Neuron (in vitro differentiated cells): ENCODE data around the gene ATP8A2.

Experiments
- H2AFZ ChIP-seq: one replicate; pipeline ENCODE4 v1.6.1; 2013; ENCODE audit warnings: low read depth, mild to moderate bottlenecking, inconsistent platforms, low read length, moderate library complexity
- H3K27me3 ChIP-seq: one replicate; pipeline ENCODE4 v1.6.1; 2013; ENCODE audit warnings: low read length; ENCODE audit not compliant: insufficient read depth
- H3K36me3 ChIP-seq: one replicate; pipeline ENCODE4 v1.6.1; 2013; ENCODE audit warnings: low read length; ENCODE audit not compliant: insufficient read depth
- H3K4me1 ChIP-seq: one replicate; pipeline ENCODE4 v1.6.1; 2013; ENCODE audit warnings: low read length; ENCODE audit not compliant: insufficient read depth
- H3K4me3 ChIP-seq: 2 replicates; pipeline ENCODE4 v1.5.1; 2013; ENCODE audit warnings: mild to moderate bottlenecking, low read length, moderate library complexity
- H3K9me3 ChIP-seq: one replicate; pipeline ENCODE4 v1.6.1; 2013; ENCODE audit warnings: low read length

The ATP8A2 gene

DNA sequence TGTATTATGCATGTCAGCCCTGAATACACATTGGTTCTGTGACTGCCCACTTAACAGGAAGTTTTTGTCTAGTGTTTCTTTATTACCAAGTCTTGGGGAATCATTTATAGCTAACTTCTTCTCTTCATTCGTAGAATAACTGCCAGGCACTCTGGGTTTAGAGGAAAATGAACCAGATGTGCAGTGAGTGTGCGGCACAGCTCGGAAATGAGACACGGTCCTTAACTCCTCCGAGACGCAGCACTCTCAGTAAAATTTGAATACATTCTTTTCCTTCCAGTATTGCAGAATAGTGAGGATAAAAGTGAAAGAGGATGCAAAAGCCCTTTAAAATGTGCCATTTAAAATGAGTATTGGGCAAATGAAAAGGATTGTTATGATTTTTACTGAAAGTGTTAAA, 29.2 kb downstream of the ATP8A2 start:
- Histone ChIP-seq H2AFZ (no peak overlapping the region), H3K36me3 (no peaks in the 10 kb centered on the region), H3K27me3 (no peaks in the 10 kb centered on the region), H3K4me3 (no peak overlapping the region), H3K4me1 (no peaks in the 10 kb centered on the region), H3K9me3 (no peaks in the 10 kb centered on the region)

DNA sequence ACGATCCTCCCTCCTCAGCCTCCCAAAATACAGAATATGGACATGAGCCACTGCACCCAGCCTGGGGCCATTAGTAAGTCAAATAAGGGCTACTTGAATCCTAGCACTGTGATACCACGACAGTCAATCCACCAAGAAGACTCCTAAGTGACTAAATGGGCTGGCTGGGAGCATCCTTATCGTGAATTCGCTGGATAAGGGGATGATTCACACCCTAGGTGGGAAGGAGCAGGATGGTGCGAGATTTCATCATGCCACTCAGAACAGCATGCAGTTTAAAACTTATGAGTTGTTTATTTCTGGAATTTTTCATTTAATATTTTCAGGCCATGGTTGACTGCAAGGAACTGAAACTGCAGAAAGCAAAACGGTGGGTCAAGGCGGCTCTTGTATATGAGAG, 30.2 kb downstream of the ATP8A2 start:
- Histone ChIP-seq H3K36me3 (no peaks in the 10 kb centered on the region), H3K9me3 (no peaks in the 10 kb centered on the region), H2AFZ (no peak overlapping the region), H3K4me1 (no peaks in the 10 kb centered on the region), H3K4me3 (no peak overlapping the region), H3K27me3 (no peaks in the 10 kb centered on the region)

DNA sequence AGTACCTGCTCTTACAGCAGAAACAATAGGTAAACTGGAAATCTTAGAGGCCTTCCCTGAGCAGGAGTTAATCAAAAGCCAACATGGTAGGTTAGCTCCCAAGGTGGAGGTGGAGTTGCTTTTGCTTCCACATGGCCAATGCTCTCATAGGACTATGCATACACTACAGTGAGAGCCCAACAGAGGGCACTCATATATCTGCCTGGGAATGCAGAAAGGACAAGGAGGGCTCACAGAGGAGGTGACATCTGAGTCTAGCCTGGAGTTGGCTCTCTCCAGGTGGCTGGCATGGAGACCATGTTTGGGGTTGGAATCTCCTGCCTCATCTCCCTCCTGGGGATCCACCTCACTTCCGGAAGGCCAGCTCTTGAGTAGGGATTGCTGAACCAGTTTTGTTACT, 34.6 kb downstream of the ATP8A2 start:
- H3K27me3 ChIP-seq: no peaks in the 10 kb centered on the region
- H3K9me3 ChIP-seq: no peaks in the 10 kb centered on the region
- no peak overlapping the region for H2AFZ ChIP-seq
- H3K4me1 ChIP-seq: no peaks in the 10 kb centered on the region
- H3K4me3 ChIP-seq: no peak overlapping the region
- no peaks in the 10 kb centered on the region for H3K36me3 ChIP-seq

DNA sequence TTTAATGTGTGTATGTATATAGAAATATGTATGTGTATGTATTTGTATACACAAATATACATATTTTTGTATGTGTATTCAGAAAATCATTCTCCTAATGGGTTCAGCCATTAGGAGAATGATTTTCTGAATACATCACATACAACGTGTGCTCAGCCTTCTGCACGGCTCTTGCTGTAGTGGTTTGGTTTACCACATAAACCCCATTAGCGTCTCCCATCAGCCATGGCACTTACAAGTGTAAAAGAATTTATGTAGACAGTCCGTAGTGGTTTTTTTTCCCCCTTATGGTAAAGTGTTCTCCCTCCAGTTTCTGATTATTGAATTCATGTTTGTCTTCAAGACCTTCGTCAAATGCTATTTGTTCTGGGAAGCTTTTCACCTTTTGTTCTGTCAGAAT, 38.2 kb downstream of the ATP8A2 start:
- Histone ChIP-seq H2AFZ (no peak overlapping the region), H3K36me3 (no peaks in the 10 kb centered on the region), H3K27me3 (no peaks in the 10 kb centered on the region)

DNA sequence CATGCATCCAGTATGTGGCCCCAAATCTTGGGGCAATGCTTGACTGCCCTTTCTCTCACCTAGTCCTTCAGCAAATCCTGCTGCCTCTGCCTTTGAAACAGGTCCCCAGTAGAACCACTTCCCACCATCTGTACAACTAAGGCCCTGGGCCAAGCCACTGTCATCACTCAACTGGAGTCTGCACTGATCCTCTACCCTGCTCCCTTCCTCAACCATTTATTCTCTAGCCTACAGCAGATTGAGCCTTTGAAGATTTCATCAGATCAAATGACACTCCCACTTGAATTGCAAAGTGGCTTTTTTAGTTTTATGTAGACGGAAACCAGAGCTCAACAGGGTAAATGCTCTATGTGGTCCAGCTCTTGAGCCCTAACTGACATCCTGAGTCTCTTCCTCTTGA, 43.5 kb downstream of the ATP8A2 start:
- no peaks in the 10 kb centered on the region for H3K4me1 ChIP-seq

More for the DNA sequence above, 38.2 kb downstream of the ATP8A2 start:
- Histone ChIP-seq H3K4me3 (no peak overlapping the region), H3K9me3 (no peaks in the 10 kb centered on the region), H3K4me1 (no peaks in the 10 kb centered on the region)

DNA sequence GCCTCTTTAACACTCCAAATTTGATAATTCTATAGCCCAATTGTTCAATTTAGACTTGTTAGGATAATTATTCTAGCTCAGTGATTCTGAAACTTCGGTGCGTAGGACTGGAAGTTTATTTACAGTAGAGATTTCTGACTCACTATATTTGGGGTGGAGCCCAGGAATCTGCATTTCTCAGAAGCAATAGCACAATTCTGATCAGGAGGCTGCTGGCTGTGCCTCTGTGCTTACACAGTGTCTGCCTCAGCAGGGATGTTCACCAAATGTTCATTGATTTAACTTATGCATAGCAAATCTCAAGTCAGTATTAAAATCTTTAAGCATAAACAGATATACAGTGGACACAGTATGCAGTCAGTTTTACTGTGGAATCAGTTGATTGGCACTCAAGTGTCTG, 45.8 kb downstream of the ATP8A2 start:
- no peaks in the 10 kb centered on the region for H3K4me1 ChIP-seq

More for the DNA sequence above, 43.5 kb downstream of the ATP8A2 start:
- no peak overlapping the region for H2AFZ ChIP-seq
- H3K36me3 ChIP-seq: no peaks in the 10 kb centered on the region
- H3K4me3 ChIP-seq: no peak overlapping the region
- no peaks in the 10 kb centered on the region for H3K9me3 ChIP-seq
- no peaks in the 10 kb centered on the region for H3K27me3 ChIP-seq

DNA sequence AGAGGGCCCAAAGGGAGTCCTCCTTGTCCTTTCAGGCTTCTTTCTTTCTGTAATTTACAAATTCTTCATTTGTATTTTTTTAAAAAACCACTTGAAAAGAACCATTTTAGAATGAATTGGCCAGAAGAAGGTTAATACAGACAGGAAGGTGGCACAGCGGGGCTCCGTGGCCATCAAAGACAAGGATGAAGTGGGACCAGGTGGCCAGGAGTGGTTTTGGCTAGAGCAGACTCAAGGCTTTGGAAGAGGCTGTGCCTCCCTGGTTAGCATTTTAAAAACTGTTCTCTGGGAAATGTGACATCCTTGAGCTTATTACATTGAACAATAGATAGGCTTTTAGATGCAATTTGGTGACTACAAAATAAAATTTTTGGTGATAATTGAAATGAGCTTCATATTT, 48.4 kb downstream of the ATP8A2 start:
- no peaks in the 10 kb centered on the region for H3K36me3 ChIP-seq
- no peak overlapping the region for H2AFZ ChIP-seq
- no peaks in the 10 kb centered on the region for H3K4me1 ChIP-seq
- no peak overlapping the region for H3K4me3 ChIP-seq
- H3K9me3 ChIP-seq: no peaks in the 10 kb centered on the region
- H3K27me3 ChIP-seq: peaks cover 3% of the 10 kb centered on the region

More for the DNA sequence above, 45.8 kb downstream of the ATP8A2 start:
- Histone ChIP-seq H2AFZ (no peak overlapping the region), H3K27me3 (peaks cover 3% of the 10 kb centered on the region), H3K4me3 (no peak overlapping the region), H3K36me3 (no peaks in the 10 kb centered on the region), H3K9me3 (no peaks in the 10 kb centered on the region)

DNA sequence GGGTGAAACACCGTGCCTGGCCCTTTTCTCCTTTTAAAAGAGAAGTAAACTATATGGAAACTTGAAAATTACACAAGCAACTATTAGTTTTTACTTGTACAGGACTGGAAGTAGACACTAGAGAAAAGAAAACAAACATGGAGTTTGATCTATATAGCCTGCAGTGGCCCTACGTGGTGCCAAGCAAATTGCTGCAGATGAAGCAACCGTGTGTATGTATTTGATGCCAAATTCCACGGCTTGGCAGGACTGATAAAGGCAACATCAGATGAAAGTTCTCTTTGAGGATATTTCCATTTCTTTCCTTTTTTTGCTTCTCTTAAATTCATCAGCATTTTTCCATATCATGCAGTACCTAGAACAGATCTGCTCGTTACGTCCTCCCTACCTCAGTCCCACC, 49.8 kb downstream of the ATP8A2 start:
- no peak overlapping the region for H2AFZ ChIP-seq
- no peaks in the 10 kb centered on the region for H3K9me3 ChIP-seq
- no peak overlapping the region for H3K4me3 ChIP-seq
- H3K36me3 ChIP-seq: no peaks in the 10 kb centered on the region
- peaks cover 3% of the 10 kb centered on the region for H3K27me3 ChIP-seq
- no peaks in the 10 kb centered on the region for H3K4me1 ChIP-seq

DNA sequence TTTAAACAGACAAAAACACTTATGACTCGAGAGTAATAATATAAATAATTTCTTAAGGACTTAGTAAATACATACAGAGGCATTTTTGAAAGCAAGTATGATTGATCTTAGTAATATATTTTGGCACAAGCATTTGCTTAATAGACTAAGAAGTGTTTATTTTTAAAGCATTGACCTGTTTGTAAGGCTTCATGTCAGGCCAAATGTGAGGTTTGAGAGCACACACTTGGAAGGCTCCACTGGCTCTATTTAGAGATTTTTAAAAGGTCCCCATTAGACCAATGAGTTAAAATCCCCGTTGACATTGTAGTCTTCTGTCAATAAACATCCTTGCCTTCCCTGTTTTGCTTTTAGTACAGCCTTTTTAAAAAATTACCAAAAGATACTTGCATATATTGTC, 50.4 kb downstream of the ATP8A2 start:
- H3K36me3 ChIP-seq: no peaks in the 10 kb centered on the region
- H2AFZ ChIP-seq: no peak overlapping the region
- no peak overlapping the region for H3K4me3 ChIP-seq
- H3K27me3 ChIP-seq: peaks cover 3% of the 10 kb centered on the region
- no peaks in the 10 kb centered on the region for H3K4me1 ChIP-seq
- no peaks in the 10 kb centered on the region for H3K9me3 ChIP-seq

DNA sequence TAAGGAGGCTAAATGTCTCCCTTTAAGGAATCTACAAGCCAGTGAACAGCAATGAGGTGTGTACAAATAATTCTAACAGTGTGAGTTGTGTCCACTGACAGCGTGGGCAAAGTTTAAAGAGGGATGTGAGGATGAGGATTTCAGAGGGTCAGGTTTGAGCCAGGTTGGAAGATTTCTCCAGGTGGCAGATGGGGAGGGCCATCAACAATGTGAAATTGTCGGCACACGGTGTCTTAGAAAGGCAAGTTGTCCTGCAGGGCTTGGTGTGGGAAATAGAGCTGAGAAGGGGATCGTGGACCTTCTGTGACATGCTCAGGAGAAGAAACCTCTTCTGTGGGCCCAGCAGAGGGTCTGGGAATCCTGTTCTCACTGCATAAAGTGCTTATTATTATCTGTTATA, 52.1 kb downstream of the ATP8A2 start:
- Histone ChIP-seq H3K36me3 (no peaks in the 10 kb centered on the region), H2AFZ (no peak overlapping the region), H3K4me3 (no peak overlapping the region), H3K27me3 (peaks cover 3% of the 10 kb centered on the region), H3K9me3 (no peaks in the 10 kb centered on the region), H3K4me1 (no peaks in the 10 kb centered on the region)

DNA sequence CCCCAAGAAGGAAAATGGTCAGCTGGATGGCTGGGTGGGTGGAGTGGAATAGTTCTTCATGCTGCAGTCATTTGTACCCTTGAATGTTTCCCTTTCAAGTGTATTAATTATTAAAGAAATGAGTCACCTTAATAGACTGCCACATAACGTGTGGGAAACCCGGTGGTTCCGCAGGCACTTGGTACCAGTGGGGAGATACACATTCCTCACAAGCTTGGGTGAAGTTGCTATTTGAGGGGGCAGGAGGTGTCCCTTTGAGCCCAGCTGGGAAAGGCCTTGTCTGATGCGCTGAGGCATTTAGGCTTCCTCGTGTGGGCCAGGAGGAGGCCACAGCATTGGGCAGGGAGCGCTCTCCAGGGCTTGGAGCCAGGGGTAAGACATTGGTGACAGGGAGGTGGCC, 57.7 kb downstream of the ATP8A2 start:
- H3K9me3 ChIP-seq: no peaks in the 10 kb centered on the region
- H3K4me1 ChIP-seq: no peaks in the 10 kb centered on the region
- no peaks in the 10 kb centered on the region for H3K27me3 ChIP-seq
- H3K4me3 ChIP-seq: no peak overlapping the region
- no peak overlapping the region for H2AFZ ChIP-seq
- H3K36me3 ChIP-seq: no peaks in the 10 kb centered on the region

DNA sequence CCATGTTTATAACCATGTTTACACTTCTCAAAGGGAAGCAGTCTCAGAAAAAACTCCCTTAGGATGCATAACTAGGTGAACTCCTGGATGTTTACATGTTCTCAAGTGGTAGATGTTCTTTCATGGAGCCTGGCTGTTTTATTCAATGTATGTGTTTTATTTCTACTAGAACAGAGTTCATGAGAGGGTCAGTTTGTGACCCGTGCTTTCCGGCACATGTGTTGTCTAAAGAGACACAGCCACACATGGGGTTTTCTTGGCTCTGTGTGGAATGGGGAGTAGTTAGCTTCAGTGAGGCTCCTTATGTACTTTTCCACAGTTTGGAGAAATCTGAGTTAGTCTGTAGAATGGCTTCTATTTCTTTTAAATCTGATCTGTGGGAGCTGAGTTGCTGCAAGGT, 60.9 kb downstream of the ATP8A2 start:
- Histone ChIP-seq H3K9me3 (no peaks in the 10 kb centered on the region), H3K27me3 (no peaks in the 10 kb centered on the region), H3K4me3 (no peak overlapping the region), H3K36me3 (no peaks in the 10 kb centered on the region), H3K4me1 (no peaks in the 10 kb centered on the region), H2AFZ (no peak overlapping the region)

DNA sequence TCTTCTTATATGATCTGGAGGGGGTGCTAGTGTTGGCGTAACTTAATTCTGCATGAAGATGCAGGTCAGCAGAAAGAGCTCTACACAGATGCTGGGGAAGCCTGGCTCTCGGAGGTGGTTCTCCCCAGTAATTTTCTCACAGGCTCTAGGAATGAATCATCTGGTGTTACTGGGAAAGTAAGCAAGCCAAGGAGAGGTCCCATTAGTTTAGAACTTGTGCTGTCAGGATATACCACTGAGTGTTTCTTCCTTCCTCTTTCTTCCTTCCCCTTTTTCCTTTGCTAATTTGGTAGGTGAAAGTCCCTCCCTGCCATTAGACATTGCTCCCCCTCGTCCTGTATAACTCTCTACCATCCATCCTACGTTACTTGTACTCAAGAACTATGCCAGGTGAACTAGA, 68.3 kb downstream of the ATP8A2 start:
- H3K36me3 ChIP-seq: no peaks in the 10 kb centered on the region
- H3K27me3 ChIP-seq: no peaks in the 10 kb centered on the region
- H2AFZ ChIP-seq: no peak overlapping the region
- H3K4me1 ChIP-seq: no peaks in the 10 kb centered on the region
- H3K9me3 ChIP-seq: no peaks in the 10 kb centered on the region
- H3K4me3 ChIP-seq: no peak overlapping the region

DNA sequence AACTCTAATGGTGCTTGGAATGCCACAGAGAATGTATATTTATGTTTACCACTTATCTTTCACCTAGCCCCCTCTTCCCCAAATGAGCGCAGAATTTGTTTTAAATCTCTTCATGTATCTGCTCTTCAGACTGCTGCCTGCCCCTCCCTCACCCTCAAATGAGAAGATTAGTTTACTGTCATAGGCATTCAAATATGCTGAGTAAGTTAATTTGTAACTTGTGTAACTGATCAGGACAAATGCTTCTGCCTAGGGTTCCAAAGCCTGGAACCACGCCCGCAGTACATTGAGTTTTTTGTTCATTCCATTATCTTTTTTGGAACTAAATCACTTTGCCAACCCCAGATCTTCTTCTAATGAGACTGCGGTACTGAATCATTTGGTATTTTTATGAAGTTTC, 74.5 kb downstream of the ATP8A2 start:
- Histone ChIP-seq H3K4me3 (no peak overlapping the region), H3K27me3 (no peaks in the 10 kb centered on the region), H2AFZ (no peak overlapping the region), H3K9me3 (no peaks in the 10 kb centered on the region), H3K36me3 (no peaks in the 10 kb centered on the region), H3K4me1 (no peaks in the 10 kb centered on the region)
